ENCODE data around the gene TNFAIP6. TPM values are rescaled to one million over a fixed set of nuclear protein-coding genes. Genes with fewer than 3 reads are reported as not detected.

Gene TNFAIP6
- total and polyA plus RNA-seq, 2 donors from 2014 or later = 0.28 to 2.5 TPM

DNA sequence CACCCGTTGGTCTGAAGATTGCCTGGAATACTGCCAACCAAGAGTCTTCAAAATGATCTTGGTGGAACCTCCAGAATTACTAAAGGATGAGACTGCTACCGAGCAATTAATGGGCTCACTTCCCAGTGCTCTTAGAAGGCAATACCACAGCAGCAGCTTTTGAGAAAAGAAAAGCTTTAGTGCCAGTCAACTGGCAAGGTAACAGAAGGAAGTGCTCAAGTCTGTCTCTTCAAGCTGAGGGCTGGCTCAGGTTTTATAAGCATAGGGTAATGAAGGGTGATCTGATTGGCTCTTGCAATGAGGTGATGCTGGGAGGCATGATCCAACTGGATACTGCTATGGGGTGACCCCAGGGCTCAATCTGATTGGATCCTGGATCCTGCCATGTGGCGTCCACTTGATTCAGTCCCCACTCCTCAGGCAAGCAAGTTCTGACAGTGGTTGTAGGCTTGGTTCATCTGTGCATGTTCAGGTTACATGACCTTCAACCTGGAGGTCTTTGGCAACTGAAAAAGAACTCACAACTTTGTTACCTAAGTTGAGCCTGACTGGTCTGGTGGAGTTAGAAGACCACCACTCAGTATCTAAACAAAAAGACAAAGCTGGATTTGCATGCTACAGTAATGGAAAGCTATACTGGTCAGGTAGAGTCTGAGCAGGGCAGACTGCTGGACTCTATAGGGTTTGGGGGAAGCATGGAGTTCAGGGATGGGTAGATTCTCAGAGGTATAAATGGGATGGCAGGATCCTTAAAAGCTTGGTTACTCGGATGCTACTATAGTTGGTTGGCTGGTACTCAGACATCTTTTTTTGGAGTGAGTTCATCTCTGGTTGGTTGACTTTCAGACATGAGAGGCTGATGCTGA, 38.4 kb downstream of the TNFAIP6 start:
- Histone ChIP-seq H3K36me3 (ENCODE audit: control insufficient read depth in 2 of 3, insufficient read depth in 3 of 3, low read length in 3 of 3) (no peaks in the 10 kb centered on the region), H3K4me1 (ENCODE audit: control insufficient read depth in 2 of 3, insufficient read depth in 2 of 3, low read depth in 1 of 3, low read length in 3 of 3) (no peaks in the 10 kb centered on the region), H3K27ac (ENCODE audit: low read depth in 2 of 2, low read length in 2 of 2) (no peak overlapping the region), H3K9me3 (ENCODE audit: control insufficient read depth in 2 of 3, insufficient read depth in 1 of 3, low read length in 3 of 3) (no peaks in the 10 kb centered on the region), H3K27me3 (ENCODE audit: control insufficient read depth, insufficient read depth, low read length) (no peaks in the 10 kb centered on the region), H3K4me3 (ENCODE audit: low read length in 3 of 3) (no peak overlapping the region), H3K9ac (ENCODE audit: low read length in 3 of 3) (no peak overlapping the region)
- no peak for FAIRE-seq
- intact Hi-C loops (cut with DNase I) = no loop called here
- DNase-seq = no peak
- TF ChIP-seq, protein P1, sequence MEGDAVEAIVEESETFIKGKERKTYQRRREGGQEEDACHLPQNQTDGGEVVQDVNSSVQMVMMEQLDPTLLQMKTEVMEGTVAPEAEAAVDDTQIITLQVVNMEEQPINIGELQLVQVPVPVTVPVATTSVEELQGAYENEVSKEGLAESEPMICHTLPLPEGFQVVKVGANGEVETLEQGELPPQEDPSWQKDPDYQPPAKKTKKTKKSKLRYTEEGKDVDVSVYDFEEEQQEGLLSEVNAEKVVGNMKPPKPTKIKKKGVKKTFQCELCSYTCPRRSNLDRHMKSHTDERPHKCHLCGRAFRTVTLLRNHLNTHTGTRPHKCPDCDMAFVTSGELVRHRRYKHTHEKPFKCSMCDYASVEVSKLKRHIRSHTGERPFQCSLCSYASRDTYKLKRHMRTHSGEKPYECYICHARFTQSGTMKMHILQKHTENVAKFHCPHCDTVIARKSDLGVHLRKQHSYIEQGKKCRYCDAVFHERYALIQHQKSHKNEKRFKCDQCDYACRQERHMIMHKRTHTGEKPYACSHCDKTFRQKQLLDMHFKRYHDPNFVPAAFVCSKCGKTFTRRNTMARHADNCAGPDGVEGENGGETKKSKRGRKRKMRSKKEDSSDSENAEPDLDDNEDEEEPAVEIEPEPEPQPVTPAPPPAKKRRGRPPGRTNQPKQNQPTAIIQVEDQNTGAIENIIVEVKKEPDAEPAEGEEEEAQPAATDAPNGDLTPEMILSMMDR (IDR thresholded peaks at IDR 0.05; ENCODE audit: borderline replicate concordance, extremely low read depth, insufficient read depth) = no peak

DNA sequence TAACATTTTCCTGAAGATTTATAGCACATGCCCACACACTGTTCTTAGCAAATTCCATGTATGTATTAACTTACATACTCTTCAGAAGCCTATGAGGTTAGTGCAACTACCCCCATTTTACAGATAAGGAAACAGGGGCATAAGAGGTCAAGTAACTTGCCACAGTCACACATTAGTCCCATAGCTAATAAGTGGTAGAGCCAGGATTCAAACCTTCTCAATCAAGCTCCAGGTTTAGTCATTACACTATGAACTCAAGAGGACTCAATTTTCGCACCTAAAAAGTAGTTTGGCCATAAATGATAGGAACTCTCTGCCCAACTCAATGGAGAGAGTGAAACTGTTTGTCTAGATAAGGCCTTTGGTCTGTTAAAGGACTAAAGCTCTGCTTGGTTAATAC, 42.6 kb downstream of the TNFAIP6 start:
- no peaks in the 10 kb centered on the region for H3K36me3 ChIP-seq (ENCODE audit: control insufficient read depth in 2 of 3, insufficient read depth in 3 of 3, low read length in 3 of 3)
- no peak overlapping the region for H3K27ac ChIP-seq (ENCODE audit: low read depth in 2 of 2, low read length in 2 of 2)
- DNase-seq = no peak
- no peaks in the 10 kb centered on the region for H3K27me3 ChIP-seq (ENCODE audit: control insufficient read depth, insufficient read depth, low read length)
- H3K4me1 ChIP-seq (ENCODE audit: control insufficient read depth in 2 of 3, insufficient read depth in 2 of 3, low read depth in 1 of 3, low read length in 3 of 3) = no peaks in the 10 kb centered on the region
- H3K4me3 ChIP-seq (ENCODE audit: low read length in 3 of 3) = no peak overlapping the region
- H3K9me3 ChIP-seq (ENCODE audit: control insufficient read depth in 2 of 3, insufficient read depth in 1 of 3, low read length in 3 of 3) = no peaks in the 10 kb centered on the region
- intact Hi-C loops (cut with DNase I) = no loop called here
- TF ChIP-seq, protein P1 (IDR thresholded peaks at IDR 0.05; ENCODE audit: borderline replicate concordance, extremely low read depth, insufficient read depth) = no peak
- FAIRE-seq = no peak
- no peak overlapping the region for H3K9ac ChIP-seq (ENCODE audit: low read length in 3 of 3)

DNA sequence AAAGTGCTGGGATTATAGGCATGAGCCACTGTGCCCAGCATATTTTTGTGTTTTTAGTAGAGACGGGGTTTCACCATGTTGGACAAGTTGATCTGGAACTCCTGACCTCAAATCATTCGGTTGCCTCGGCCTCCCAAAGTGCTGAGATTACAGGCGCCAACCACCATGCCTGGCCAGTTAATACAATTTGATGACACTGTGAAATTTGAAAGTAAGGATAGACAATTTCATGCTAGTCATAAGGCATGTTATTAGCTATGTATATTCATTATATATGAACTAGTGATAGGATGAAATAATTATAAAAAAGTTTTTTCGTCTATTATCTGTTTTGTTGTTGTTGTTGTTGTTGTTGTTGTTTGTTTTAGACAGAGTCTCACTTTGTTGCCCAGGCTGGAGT, 43.8 kb downstream of the TNFAIP6 start:
- Histone ChIP-seq H3K9ac (ENCODE audit: low read length in 3 of 3) (no peak overlapping the region), H3K9me3 (ENCODE audit: control insufficient read depth in 2 of 3, insufficient read depth in 1 of 3, low read length in 3 of 3) (no peaks in the 10 kb centered on the region), H3K4me3 (ENCODE audit: low read length in 3 of 3) (no peak overlapping the region), H3K36me3 (ENCODE audit: control insufficient read depth in 2 of 3, insufficient read depth in 3 of 3, low read length in 3 of 3) (no peaks in the 10 kb centered on the region), H3K27me3 (ENCODE audit: control insufficient read depth, insufficient read depth, low read length) (no peaks in the 10 kb centered on the region), H3K4me1 (ENCODE audit: control insufficient read depth in 2 of 3, insufficient read depth in 2 of 3, low read depth in 1 of 3, low read length in 3 of 3) (no peaks in the 10 kb centered on the region), H3K27ac (ENCODE audit: low read depth in 2 of 2, low read length in 2 of 2) (no peak overlapping the region)
- no peak for DNase-seq
- intact Hi-C loops (cut with DNase I) = no loop called here
- TF ChIP-seq, protein P1 (IDR thresholded peaks at IDR 0.05; ENCODE audit: borderline replicate concordance, extremely low read depth, insufficient read depth) = no peak
- no peak for FAIRE-seq

Measured in kidney (tissue), 14 donors.